HG03558 (cell line): ENCODE data around the gene GDNF.
"Not testable (repeated sequence)": the region's sequence is repeated elsewhere in the genome, so short reads cannot be mapped to it uniquely, and the experiment has no call there.

Experiments used
- ATAC-seq: cut with Tn5 transposase; IDR thresholded peaks from one replicate; pipeline ENCODE4 v1.9.1; 2021; ENCODE audit warnings: moderate number of reproducible peaks; ENCODE audit not compliant: unreplicated experiment; ENCODE audit errors: extremely low read depth

GDNF gene

DNA sequence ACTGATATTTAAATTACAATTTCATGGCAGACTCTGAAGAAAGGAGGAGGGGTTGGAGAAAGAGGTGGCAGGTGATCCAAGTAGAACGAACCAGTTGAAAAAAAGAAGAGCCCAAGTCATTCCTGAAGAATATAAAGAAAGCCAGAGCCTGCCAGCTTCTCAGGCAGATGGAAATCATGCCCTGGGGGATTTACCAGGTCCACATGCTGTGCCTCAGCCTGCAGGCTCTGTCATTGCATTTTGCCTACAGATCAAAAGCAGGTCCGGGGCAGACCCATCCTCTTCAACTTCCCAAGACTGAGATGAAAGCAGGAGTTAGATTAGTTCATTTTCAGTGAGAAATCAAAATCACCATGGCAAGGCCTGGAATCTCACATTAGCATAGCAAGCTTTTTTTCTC is 48.5 kb downstream of the GDNF start:
- ATAC-seq: no peak

DNA sequence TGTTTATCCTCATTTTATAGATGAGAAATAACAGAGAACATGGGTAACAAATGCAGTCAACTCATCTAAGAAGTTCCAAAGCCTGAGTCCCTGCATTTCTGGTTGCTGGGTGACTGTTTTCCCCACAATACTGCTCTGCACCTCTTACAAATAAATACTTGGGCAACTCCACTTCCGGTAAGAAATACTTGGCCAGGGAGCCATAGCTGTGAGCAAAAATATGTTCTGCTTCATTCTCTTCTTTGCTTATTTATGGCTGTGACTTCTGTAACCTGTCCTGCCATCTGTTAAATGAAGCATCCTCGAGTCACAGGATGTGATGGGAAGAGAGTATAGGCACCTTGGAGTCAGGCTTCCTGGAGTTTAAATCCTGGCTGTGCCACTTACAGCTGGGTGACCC is 49.9 kb downstream of the GDNF start:
- ATAC-seq: no peak

DNA sequence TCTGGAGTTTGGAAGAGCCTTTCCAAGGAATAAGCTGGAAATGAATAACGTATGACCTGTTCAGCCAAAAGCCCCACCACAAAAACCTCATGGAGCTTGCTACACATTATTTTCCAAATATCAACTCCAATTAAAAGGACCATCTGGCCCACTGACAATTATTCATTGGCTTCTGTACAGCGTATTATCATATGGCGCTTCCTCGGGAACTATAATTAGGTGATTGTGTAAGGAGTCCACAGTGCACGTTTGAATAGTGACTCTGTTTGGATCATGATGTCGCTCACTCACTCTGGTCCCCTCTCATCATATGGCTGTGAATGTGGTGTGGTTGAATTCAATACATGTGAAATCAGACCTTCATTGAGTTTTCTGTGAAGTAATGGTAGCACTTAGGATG is 52.1 kb downstream of the GDNF start:
- ATAC-seq: no peak

DNA sequence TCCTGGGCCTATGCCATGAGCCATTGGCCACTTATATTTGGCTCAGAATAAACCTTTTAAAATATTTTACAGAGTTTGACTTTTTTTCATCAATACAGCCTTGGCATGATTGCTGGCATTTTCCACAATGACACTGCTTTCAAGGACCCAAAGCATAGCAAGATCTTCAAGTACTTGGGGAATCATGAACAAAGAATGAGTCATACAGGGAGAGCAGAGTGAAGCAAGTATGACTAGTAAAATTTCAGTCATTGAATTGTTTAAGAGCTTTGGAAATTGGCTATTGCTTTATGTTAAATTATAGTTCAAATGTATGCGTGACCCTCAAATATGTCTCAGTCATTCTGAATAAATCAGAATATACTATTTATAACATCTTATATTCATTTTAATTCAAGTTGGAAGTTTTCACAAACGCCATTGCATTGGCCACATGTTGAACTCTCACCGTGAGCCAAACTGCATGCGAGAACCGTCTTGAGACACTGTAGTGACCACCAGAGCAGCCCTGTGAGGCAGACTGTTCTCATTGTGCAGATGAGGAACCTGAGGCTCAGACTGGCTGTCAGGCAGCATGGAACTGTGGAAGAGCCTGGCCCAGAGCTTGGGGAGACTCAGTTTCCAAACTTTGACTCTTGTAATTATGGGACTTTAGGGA is 52.9 kb downstream of the GDNF start:
- no peak for ATAC-seq

DNA sequence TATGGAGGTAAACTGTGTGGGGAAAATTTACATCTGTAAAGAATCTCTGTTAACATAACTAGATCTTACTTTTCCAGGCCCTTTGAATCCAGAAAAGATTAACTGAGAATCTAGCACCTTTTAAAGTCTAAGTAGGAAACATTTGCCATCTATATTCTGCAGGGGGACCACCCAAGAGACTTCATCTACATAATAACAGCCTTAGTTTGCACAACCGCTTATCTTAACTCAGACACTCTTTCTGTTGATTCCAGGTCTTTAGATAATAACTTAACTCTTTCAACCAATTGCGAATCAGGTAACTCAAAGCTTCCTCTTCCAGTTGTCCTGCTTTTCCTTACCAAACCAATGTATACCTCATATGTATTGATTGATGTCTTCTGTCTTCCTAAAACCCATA is 53.4 kb downstream of the GDNF start:
- no peak for ATAC-seq

DNA sequence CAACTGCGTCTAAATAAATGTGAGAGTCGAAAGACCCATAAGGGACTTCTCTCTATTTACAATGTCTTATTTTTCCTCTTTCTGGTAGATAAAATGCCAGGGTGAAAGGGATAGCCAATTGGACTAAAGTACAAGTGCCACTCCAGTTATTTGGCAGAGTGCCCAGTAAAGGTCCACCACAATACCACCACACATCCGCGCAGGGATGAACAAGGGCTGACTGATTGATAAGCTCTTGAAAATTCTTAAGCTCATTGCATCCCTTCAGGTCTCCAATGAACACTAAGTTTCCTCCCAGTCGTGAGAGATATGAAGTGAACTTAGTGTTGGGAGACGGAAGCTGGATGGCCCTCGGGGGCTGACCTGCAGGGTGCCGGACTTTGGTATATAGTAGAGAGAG is 58.4 kb downstream of the GDNF start:
- not testable (repeated sequence) for ATAC-seq

DNA sequence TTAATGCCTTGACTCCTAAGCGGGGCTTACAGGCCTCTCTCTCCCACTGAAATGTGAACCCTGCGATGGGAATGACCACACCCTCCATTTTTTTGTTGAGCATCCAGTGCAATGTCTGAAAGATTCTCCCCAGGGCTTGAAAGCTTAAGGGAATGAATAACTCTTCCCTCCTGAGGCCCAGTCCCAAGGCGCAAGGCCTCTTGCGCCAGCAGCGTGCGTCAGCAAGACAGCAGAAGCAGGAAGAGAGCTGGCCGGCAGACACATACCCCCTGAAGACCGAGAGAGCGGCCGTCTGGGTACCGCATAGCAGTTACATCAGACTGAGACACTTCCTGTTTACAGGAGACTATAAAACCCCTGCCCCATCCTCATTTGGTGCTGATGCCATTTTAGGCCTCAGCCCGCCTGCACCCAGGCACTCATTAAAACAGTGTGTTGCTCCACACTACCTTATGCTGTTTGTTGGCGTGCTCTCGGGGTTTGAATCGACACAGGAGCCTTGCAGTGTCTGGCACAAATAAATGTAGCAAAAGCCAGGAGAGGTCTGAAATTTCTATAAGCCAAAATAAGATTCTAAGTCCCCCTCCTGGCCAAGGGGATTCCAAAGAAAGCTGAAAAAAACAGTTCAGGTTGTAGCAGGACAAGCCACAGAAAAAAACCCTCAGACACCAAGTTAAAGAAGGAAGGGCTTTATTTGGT is 62.3 kb downstream of the GDNF start:
- ATAC-seq: no peak

DNA sequence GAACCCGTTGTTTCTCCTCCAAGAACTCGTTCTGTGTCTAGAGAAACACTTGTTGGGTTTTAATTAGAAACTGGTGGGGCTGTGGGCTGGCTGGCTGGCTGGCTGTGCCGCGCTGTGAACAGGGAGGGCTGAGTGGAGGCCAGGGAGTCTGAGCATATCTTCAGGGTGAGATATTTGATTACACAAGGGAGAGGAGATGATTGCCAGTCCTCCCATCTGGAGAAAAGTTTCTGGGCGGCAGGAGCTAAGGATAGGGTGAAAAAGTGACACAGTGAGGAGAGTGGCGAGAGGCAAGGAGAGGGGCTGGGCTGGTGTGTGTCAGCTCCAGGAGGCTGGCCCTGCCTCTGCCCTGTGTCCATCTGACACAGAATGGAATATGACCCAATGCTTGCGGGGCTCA is 63.0 kb downstream of the GDNF start:
- no peak for ATAC-seq

DNA sequence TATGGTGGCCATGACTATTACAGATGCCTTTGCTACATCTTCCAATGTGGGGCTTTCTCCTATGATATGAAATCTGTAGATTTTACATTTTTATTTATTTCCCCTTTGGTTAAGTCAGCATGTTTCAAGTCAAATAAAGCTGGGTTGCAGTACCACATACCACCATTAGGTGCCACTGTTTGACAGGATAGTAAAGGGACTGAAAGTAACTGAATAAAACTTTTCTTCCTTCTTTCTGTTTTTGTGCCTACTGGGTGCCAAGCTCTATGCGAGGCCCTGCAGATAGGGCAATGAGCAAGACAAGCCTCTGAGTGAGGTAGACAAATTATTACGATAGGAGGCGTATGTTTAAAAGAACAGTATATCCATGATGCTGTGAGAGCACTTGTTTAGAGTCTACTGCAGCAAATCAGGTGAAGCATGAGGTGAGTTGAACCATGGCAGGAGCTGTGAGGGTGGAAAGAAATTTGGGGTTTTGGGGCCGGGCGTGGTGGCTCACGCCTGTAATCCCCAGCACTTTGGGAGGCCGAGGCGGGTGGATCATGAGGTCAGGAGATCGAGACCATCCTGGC is 64.8 kb downstream of the GDNF start:
- no peak for ATAC-seq

DNA sequence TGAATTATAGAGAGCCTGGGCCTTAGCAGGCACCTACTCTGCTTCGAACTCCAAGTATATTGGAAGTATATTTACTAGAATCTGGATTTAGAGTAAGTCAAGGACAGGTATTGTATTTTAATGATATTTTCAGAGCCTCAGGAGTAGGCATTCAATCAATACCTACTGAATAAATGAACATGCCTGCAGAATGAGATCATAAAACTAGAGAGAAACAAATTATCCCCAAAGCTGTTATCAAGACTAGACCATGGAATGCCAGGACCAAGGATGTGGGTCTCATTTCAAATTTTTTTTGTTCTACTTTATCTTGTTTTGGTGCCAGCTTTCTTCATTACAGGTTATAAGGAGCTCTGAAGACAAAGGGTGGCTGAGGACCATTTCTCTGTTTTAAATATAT is 66.0 kb downstream of the GDNF start:
- ATAC-seq: no peak

DNA sequence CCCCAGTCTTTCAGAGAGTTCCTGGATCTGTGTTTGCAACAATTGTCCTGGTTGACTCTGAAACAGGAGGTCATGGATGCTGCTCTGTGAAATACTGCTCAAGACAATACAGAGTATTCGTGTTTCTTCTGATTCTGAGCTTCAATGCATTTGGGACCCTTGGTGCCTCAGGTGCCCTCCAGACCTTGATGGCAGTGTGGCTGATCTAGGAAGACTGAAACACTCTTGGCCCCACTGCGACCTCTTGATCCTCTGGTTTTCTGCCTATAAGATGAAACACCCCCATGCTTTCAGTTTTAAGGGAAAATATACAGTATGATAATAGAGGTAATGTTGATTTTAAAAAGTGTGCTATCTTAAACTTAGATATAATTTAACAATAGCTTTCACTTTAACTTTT is 67.6 kb downstream of the GDNF start:
- no peak for ATAC-seq

DNA sequence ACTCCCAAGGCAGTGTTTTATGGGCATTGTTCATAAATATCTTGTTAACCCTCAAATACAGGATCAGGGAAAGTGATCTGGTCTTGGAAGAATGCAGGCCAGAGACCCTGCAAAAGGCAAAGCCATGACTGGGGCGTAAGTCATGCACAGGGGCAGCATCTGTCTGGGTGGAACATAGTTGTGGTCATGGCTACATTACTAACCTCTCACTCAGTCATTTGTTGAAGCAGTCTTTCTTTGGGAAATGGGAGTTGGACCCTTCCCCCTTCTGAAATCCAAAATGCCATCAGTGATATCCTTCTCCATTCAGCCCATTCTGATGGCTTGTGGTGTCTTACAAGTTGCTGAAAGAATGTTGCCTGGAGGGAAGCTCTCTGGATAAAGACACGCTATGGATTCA is 68.1 kb downstream of the GDNF start:
- no peak for ATAC-seq

DNA sequence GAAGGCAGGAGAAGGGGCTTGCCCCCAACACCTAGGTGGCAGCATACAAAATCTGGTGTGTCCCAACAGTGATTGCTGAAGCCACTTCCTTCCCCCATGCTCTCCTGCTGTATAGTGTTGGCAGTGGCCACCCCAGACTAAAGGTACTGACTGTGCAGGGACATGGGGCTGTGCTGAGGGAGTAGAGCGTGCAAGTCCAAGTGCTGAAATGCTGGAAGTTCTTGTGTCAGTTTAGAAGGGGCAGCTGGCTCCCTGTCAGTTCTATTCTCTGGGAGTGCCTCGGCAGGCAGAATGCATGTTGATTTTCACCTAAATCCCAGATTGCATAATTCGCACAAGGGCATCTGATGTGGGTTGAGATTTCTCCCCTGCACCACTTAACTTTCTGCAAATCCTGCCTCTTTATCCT is 68.6 kb downstream of the GDNF start:
- ATAC-seq: no peak

DNA sequence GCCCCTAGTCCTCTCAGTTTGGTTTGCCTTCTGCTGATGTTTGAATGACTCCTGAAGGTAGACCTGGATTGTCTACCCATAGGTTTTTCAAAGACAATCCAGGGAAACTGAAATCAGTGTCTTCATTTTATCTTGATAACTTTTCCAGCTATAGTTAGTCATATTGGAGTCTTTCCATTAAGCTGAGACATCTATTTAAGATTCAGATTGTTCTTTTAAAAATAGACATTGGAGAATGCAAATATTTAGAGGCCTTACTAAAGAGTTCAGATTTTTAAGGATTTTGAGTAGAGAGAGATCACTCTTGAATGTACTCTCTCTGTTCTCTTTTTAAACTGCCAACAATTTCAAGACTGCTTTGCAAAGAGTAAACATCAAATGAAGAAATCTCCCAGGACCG is 69.1 kb downstream of the GDNF start:
- ATAC-seq: no peak

DNA sequence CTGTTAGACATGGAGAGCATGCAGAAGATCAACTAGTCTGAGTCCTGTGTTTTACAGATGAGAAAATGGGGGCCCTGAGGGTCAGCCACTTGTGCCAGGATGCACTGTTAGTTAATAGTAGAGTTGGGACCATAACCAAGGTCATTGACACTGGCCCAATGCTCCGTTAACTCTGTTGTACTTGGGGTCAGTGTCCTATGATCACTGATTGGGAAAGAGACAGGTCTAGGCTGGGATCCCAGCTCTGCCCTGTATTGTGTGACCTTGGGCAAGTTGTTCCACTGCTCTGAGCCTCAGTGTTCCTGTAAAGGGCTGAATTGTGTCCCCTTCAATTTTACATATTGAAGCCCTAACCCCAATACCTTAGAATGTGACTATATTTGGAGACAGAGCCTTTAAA is 70.0 kb downstream of the GDNF start:
- ATAC-seq: no peak

DNA sequence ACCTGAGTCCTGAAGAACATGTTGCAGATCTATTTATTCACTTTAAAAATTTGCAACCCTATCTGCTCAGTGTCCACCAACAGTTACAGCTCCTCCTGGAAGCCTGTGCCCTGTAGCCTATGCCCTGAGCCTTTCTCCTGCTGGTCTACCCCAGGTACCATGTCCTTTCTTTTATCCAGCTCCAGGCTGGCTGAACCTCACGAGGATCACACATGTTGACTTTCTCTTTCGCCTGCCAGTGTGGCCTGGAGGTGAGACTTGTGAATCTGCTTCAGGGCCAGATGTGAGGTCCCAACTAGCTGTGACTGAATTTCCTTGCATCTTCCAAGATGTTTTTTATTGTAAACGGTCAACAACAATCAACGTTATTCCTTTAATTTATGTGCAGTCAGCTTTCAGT is 70.7 kb downstream of the GDNF start:
- ATAC-seq: no peak

DNA sequence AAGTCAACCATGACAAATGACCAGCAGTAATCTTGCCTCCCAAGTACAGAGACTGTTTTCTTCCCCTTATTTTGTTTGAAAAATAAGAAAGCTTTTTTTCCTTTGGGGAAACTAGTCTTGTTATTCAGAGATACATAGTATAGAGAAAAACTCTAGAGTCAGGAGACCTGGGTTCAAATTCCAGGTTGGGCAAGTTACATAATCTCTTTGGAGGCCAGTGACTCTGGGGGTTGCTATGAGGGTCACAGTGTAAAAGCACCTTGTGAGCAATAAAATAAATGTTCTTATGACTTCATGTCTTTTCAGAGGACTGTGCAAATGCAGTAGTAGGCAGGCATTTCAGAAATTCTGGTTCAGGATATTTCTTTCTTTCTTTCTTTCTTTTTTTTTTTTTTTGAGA is 71.5 kb downstream of the GDNF start:
- ATAC-seq: no peak

DNA sequence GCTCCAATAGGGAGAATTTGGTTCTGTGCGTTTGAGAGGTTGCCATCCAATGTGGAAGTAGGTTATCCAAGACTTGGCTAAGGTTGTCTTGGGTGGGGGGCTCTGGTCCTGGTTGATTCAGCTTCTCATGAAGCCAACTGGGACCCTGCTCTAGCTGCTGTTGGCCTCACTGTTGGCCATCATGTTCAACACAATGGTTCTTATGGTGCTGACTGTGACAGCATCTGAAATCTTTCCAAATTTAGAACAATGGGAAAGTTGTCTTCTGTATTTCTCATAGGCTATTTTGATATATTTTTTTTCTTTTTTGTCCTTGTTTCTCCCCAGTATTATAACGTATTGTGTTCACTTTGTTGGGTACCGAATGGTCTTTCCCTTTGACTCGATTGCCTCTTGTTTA is 71.9 kb downstream of the GDNF start:
- ATAC-seq: no peak

DNA sequence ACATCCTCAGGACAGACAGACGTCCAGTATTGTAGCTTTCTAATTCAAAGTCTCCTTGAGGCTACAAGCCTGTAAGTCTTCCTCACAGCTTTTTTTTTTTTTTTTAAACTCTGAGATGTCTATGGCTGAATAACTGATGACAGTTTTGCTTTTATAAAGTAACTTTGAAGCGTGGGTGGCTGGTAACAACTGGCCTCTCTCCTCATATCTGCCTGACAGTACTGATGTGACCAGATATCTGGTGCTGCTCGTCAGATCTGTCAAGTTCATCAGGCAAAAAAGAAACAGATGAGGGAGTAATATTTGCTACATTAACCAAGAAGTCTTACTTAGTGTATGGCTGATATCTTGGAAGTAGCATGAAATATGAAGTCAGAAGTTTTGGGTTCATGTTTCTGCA is 72.6 kb downstream of the GDNF start:
- no peak for ATAC-seq
